Sigmoid colon (tissue), 7 donors: Measurements from ENCODE around the gene ALDH3A1. TPM values are rescaled to one million over a fixed set of nuclear protein-coding genes. Genes with fewer than 3 reads are reported as not detected.

Experiments used
- DNase-seq: peaks from one replicate; pipeline ENCODE4 v3.0.0-alpha.2; 2019
- H3K27ac ChIP-seq, 4 donors: fragments of 200-600 bp; sonication (generic); one replicate each; pipeline ENCODE4 v1.5.1; 2016 to 2019; ENCODE audit warnings: mild to moderate bottlenecking in 1 of 4
- H3K27me3 ChIP-seq, 3 donors: fragments of 200-600 bp; sonication (generic); one replicate each; pipeline ENCODE4 v1.5.1; 2019; ENCODE audit warnings: mild to moderate bottlenecking in 1 of 3
- H3K36me3 ChIP-seq, 4 donors: fragments of 200-600 bp; sonication (generic); one replicate each; pipeline ENCODE4 v1.5.1; 2016 to 2019
- H3K4me1 ChIP-seq, 4 donors: fragments of 200-600 bp; sonication (generic); one replicate each; pipeline ENCODE4 v1.5.1; 2017 to 2019
- H3K4me3 ChIP-seq, 4 donors: fragments of 200-600 bp; sonication (generic); one replicate each; pipeline ENCODE4 v1.5.1; 2017 to 2019; ENCODE audit warnings: mild to moderate bottlenecking in 2 of 4, moderate library complexity in 1 of 4
- H3K9me3 ChIP-seq, 4 donors: fragments of 200-600 bp in 3 of 4; sonication (generic) in 3 of 4; one replicate each; pipeline versions ENCODE4 v1.5.1 to v1.6.1; 2013 to 2019
- CTCF ChIP-seq, 4 experiments: fragments of 450-650 bp in 3 of 4; fragments of 200-600 bp in 1 of 4; IDR thresholded peaks; one replicate each; pipeline ENCODE4 v1.5.1; 2016 to 2019; ENCODE audit warnings: antibody characterized with exemption in 4 of 4, mild to moderate bottlenecking in 3 of 4, moderate library complexity in 2 of 4
- EP300 ChIP-seq, 4 donors: sonication (generic); formaldehyde crosslinking; IDR thresholded peaks; one replicate each; pipeline ENCODE4 v1.6.1; 2017; ENCODE audit warnings: antibody characterized with exemption in 4 of 4
- POLR2A ChIP-seq, 2 donors: fragments of 450-650 bp; IDR thresholded peaks; one replicate each; pipeline ENCODE4 v1.6.1; 2016; ENCODE audit warnings: antibody characterized with exemption in 2 of 2, mild to moderate bottlenecking in 2 of 2, moderate library complexity in 2 of 2
- POLR2AphosphoS5 ChIP-seq, 4 donors: sonication (generic); formaldehyde crosslinking; IDR thresholded peaks; one replicate each; pipeline ENCODE4 v1.6.1; 2017; ENCODE audit warnings: antibody characterized with exemption in 4 of 4
- WGBS, 2 donors: extraction: QIAGEN DNeasy Blood & Tissue Kit; methylation state at CpG; one replicate each; pipeline ENCODE4 v1.1.7; 2013; 5-methylcytosine and 5-hydroxymethylcytosine counted together
- intact Hi-C: fragments of 100-400 bp; cut with DNase I; formaldehyde crosslinking; loops from one replicate; pipeline ENCODE4 v1.15.1; 2023
- polyA plus RNA-seq, 3 donors: library from polyadenylated mRNA; stranded (reverse); fragments of 200-250 nt; gene quantifications; one replicate each; pipeline ENCODE4 v1.2.3, GENCODE V29; 2013
- total RNA-seq, 4 donors: library from RNA; depleted of rRNA; stranded (reverse); fragments of >200 nt; gene quantifications; one replicate each; pipeline ENCODE4 v1.1.0, GENCODE V29; 2016
- donor health status: healthy with polysubstance abuse.
- donor health status: Bipolar disorder and iron deficiency.
- donor health status: healthy.

ALDH3A1 gene
- total and polyA plus RNA-seq, 7 donors = 0.16 to 6.0 (median 1.1) TPM

DNA sequence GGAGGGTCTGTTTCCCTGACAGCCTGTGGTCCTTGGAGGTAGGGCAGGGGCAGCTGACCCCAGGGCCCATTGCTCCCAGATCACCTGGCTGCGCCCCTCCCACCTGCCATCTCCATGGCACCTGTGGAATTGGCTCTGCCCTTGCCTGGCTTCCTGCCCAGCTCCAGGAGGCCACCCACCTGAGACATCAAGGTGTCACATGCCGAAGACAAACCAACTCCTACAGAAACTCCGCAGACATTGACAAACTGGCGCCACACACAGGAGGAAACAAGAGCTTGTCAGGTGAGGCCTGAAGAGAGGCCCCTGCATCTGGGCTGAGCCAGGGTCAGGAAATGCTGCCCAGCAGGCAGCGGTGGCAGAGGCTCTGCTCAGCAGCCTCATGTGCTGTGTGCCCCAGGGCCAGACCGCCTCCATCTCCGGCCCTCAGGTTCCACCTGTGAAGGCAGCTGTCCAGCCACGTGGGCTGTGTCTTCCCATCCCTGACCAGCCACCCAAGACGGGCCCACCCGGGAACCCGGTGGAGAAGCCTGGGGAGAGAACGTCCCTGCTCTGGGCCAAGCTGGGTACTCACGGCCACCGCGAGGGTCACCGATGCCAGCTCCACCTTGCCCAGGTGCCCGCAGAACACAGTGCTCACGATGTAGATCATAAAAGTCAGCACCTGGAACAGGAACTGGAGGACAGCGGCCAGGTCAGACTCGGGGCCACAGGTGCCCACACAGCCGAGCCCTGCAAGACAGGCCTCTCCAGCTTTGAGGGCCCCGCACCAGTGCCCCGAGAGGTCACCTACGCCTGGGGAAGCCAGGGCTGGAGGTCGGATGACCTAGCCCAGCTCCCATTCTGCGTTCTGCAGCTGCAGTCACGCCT is 33.3 kb downstream of the ALDH3A1 start:
- no peak for TF ChIP-seq POLR2AphosphoS5 (IDR thresholded peaks at IDR 0.05)
- TF ChIP-seq EP300 (IDR thresholded peaks at IDR 0.05) = no peak
- TF ChIP-seq POLR2A (IDR thresholded peaks at IDR 0.05) = no peak
- DNase-seq = peak; percentile 64
- intact Hi-C loops = no loop called here

DNA sequence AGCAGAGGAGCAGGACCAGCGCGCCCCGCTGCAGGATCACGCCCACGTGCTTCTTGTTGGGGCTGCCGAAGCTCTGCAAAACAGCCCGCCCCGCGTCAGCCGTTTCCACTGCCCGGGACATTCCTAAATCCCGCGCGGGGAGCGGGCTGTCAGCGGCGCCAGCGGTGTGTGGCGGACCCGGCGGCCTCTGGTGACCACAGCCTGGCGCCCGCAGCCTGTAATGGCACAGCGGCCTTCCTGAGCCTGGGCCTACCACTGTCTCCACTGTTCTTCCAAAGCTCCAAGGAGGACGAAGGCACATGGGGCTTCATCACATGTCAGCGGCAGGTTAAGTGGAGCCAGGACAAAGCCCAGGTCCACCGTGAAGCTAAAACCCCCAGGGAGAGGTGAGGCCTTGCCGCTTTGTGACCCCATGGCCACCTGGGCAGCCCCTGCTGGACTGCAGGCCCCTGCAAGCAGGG is 34.2 kb downstream of the ALDH3A1 start:
- H3K27ac ChIP-seq = no peak overlapping the region
- peak; percentile 37 for DNase-seq
- H3K4me3 ChIP-seq = no peak overlapping the region
- TF ChIP-seq POLR2AphosphoS5 (IDR thresholded peaks at IDR 0.05) (no peak), CTCF (IDR thresholded peaks at IDR 0.05) (no peak), POLR2A (IDR thresholded peaks at IDR 0.05) (no peak), EP300 (IDR thresholded peaks at IDR 0.05) (no peak)
- intact Hi-C loops = no loop called here
- H3K36me3 ChIP-seq = no peaks in the 10 kb centered on the region
- H3K9me3 ChIP-seq = no peaks in the 10 kb centered on the region
- WGBS, 2 donors = 92 to 94% methylated on average over 28 of the region's 28 CpGs
- H3K4me1 ChIP-seq = no peaks in the 10 kb centered on the region
- no peaks in the 10 kb centered on the region for H3K27me3 ChIP-seq

More for the DNA sequence above, 33.3 kb downstream of the ALDH3A1 start:
- Histone ChIP-seq H3K27me3 (no peaks in the 10 kb centered on the region), H3K36me3 (no peaks in the 10 kb centered on the region), H3K27ac (no peak overlapping the region), H3K4me1 (no peaks in the 10 kb centered on the region), H3K4me3 (no peak overlapping the region), H3K9me3 (no peaks in the 10 kb centered on the region)
- WGBS, 2 donors = 74 to 91% methylated on average over 27 of the region's 27 CpGs

DNA sequence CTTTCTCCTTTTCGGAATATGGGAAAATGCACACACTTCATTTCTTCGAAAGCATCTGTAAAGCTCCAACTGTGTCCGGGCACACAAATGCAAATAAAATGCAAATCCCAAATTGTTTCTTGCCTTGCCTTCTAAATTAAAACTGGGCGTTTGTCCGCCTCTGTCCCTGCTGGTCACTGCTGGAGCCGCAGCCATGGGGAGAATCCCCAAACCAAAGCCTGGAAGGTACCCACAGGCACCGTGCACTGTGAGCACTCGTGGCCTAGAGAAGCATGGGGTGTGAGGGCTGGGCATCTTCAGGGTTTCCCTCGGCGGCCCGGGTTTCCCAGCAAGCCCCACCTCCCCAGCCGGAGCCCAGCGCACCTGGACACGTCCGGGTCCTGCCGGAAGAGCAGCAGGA is 34.6 kb downstream of the ALDH3A1 start:
- WGBS, 2 donors = 89 to 90% methylated on average over 16 of the region's 16 CpGs
- H3K9me3 ChIP-seq = no peaks in the 10 kb centered on the region
- no peak overlapping the region for H3K27ac ChIP-seq
- no peak for DNase-seq
- H3K27me3 ChIP-seq = no peaks in the 10 kb centered on the region
- no peaks in the 10 kb centered on the region for H3K36me3 ChIP-seq
- H3K4me3 ChIP-seq = no peak overlapping the region
- intact Hi-C loops = no loop called here
- TF ChIP-seq POLR2A (IDR thresholded peaks at IDR 0.05) (no peak), EP300 (IDR thresholded peaks at IDR 0.05) (no peak), POLR2AphosphoS5 (IDR thresholded peaks at IDR 0.05) (no peak), CTCF (IDR thresholded peaks at IDR 0.05) (no peak)
- no peaks in the 10 kb centered on the region for H3K4me1 ChIP-seq

- H3K4me1 ChIP-seq = no peaks in the 10 kb centered on the region
- intact Hi-C loops = no loop called here
- no peaks in the 10 kb centered on the region for H3K27me3 ChIP-seq
- H3K9me3 ChIP-seq = no peaks in the 10 kb centered on the region
- H3K27ac ChIP-seq = no peak overlapping the region
- no peak for TF ChIP-seq CTCF (IDR thresholded peaks at IDR 0.05)
- TF ChIP-seq POLR2AphosphoS5 (IDR thresholded peaks at IDR 0.05) = no peak
- TF ChIP-seq EP300 (IDR thresholded peaks at IDR 0.05) = no peak
- no peak for DNase-seq
- WGBS, 2 donors = 91 to 92% methylated on average over 12 of the region's 12 CpGs
- H3K4me3 ChIP-seq = no peak overlapping the region
- H3K36me3 ChIP-seq = no peaks in the 10 kb centered on the region
Observed at GRCh38 chr17:19712436-19713004, 35.6 kb downstream of the ALDH3A1 start.

DNA sequence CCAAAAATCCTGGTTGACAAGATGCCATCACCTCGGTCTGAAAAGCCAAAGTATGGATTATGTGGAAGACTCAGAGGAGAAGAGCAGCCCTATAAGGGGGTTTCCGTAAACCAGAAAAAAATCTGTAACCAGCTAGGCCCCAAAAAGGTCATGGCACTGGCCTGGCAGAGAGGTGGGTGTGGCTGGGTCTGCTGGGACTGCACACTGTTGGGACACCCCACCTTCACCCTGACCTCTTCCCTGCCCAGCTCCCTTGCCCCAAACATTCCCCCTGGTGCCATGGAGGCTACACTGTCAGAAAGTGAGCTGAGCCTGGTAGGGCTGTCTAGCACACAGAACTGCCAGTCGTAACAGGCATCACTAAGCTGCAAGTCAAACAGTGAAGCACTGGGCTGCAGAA is 38.3 kb downstream of the ALDH3A1 start:
- no peak for DNase-seq
- H3K4me3 ChIP-seq = no peak overlapping the region
- WGBS, 2 donors = 85 to 89% methylated on average over 3 of the region's 3 CpGs
- H3K27me3 ChIP-seq = no peaks in the 10 kb centered on the region
- TF ChIP-seq EP300 (IDR thresholded peaks at IDR 0.05) (no peak), POLR2AphosphoS5 (IDR thresholded peaks at IDR 0.05) (no peak), POLR2A (IDR thresholded peaks at IDR 0.05) (no peak), CTCF (IDR thresholded peaks at IDR 0.05) (no peak)
- intact Hi-C loops = no loop called here
- no peak overlapping the region for H3K27ac ChIP-seq
- H3K9me3 ChIP-seq = no peaks in the 10 kb centered on the region
- no peaks in the 10 kb centered on the region for H3K4me1 ChIP-seq
- no peaks in the 10 kb centered on the region for H3K36me3 ChIP-seq
